Non-pigmented ciliary epithelial cell (primary cell): Measurements from ENCODE around the gene PRKCE.
A peak's percentile ranks its signal among the peaks of the same experiment; 100 is the strongest.

ENCODE experiments used
- DNase-seq: peaks from one replicate; pipeline ENCODE4 v3.0.0-alpha.2; 2010; ENCODE audit warnings: low read depth

PRKCE gene

DNA sequence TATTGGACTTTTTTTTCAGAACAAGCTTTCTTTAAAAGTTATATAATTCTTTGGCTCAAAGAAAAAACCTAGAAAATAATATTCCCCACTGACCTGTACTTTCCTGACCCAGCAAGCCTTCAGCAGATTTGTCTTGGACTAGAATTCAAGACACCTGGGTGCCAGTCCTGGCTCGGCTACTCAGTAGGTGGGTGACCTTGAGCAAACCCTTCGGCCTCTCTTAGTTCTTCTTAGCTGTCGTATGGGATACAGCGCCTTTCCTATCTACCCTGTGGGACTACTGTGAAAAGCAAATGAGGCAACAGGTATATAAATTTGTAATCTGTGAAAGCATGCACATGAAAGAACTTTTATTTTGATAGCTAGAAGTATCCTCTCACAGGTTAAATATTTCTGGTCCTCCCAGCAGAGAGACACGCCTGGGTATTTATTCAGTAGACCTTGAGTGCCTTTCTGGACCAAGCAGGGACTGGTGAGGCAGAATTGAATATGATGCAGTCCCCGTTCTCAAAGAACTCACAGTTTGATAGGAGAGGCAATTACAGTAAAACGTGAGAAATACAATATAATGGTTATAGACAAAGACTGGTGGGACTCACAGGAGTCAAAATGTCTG lies 576.3 kb downstream of the PRKCE start:
- DNase-seq: no peak

DNA sequence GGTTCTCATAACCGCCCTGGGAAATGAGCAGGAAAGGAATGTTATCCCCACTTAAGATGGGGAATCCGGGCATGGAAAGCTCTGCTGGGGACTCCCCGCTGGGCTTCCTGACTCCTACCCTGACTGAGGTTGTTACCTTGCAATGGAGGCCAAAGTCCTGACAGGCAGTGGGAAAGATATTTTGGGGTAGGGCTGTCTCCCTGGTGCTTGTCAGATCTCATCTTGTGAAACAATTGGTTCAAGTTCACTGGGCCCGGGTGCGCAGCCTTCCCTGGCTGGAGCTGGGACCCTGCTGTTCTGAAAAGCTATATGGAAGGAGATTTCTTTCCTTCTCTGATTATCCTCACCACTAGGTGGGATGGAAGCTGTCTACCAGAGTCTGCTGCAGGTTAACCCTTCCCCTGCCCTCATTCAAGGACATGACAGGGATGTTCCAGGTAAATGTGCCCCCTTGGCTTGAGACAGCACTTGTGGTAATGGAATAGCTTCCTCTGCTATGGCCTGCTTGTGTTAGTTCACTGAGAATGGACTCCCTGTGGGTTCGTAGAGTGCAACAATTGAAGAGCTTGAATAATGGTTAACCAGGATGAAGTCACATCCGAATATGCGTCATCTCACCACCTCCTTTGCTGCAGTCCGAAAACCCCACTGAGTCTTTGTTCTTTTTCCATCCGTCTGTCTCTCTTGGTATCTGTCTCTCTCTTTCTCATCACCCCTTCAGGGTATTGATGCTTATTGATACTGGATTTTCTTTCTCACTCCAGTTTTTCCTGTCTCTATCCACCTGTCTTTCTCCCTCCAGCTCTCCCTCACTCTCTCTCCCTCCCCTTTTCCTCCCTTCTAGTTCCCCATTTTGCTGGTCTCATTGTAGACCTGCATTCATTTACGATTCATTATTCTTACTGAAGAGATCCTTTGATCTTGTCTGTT lies 577.9 kb downstream of the PRKCE start:
- peak; percentile 76 for DNase-seq

DNA sequence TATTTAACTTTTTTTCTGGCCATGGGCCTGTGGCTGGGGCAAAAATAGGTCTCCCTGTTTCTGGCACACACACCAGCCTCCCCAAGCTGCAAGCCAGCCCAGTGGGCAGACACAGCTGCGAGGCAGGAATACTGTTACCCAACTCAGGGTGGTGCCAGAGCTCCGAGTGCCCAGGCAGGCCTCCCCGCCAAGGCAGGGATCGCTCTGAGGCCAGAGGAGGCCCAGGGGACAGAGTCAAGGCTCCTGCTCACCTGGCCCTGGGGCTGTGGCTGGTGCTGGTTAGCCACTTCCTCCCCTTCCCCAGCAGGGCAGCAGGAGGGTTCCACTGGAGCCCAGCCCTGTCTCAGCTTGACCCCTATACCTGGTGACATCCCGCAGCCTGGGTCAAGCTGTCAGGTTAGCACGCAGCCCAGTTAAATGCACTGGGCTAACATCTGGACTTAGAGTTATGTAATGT lies 578.7 kb downstream of the PRKCE start:
- DNase-seq: no peak

DNA sequence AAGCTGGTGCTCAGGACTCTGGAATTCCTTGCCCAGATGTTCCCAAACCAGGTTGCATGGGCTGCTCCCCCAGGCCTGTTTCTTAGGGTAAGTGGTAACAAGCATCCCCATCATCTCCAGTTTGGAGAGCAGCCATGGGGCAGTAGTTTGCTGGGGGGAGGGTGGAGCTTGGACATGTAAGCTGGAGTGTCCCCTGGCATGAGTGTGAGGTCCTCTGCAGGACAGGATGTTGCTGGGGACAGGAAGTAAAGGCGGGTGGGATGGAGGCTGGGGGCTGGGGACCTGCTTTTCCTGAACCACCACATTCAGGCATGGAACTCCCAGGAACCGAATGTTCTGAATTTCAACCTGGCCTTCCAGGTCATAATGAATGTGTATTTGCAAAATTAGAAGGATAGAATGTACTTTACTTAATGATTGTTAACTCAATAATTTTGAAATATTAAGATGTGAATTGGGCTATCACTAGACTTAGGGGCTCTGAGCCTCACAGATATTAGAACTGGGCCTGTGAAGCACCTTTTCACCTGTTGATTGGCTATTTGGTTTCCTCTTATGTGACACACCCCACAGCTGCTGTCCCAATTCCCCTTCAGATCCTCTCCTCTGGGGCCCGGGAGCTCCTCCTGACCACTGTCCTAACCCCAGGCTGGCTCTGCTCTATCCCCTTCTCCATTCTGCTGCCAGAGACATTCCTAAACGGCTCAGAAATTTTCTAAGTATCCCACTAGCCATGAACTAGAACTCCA lies 579.4 kb downstream of the PRKCE start:
- no peak for DNase-seq

DNA sequence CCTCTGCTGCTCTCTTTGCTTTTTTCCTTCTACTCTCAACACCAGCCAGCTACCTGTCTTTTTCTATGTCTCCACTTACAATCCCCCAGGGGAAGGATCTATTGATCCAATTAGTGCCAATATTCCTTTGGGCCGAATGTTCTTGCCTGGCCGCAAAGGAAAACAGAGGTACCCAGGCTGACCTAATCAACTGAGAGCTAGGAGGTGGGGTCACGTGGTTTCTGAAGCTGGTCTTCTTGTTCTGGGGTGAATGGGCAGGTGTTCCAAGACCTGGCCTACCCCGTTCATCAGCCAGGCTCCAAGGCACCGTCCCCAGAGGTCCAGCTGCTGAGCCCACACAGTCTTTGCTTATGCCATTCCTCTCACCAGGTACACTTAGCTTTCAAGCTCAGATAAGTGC lies 580.2 kb downstream of the PRKCE start:
- no peak for DNase-seq

DNA sequence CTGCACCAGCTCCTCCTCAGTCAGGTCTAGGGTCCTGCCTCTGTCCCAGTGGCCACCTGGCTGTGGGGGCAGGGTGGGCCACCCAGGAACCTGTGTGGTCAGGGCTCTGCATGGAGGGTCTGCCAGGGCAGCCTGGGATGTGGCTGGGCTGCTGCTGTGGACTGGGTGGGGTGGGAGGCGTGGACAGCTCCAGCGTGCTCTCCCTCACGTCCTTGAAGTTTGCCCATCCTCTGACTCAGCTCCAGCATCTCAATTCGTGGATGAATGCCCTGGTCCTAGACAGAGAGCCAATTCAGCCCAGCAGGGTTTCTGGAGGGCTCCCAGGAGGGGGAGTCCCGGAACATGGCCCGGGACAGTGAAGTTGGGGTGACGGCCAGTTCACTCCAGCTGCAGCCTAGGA lies 581.4 kb downstream of the PRKCE start:
- no peak for DNase-seq

DNA sequence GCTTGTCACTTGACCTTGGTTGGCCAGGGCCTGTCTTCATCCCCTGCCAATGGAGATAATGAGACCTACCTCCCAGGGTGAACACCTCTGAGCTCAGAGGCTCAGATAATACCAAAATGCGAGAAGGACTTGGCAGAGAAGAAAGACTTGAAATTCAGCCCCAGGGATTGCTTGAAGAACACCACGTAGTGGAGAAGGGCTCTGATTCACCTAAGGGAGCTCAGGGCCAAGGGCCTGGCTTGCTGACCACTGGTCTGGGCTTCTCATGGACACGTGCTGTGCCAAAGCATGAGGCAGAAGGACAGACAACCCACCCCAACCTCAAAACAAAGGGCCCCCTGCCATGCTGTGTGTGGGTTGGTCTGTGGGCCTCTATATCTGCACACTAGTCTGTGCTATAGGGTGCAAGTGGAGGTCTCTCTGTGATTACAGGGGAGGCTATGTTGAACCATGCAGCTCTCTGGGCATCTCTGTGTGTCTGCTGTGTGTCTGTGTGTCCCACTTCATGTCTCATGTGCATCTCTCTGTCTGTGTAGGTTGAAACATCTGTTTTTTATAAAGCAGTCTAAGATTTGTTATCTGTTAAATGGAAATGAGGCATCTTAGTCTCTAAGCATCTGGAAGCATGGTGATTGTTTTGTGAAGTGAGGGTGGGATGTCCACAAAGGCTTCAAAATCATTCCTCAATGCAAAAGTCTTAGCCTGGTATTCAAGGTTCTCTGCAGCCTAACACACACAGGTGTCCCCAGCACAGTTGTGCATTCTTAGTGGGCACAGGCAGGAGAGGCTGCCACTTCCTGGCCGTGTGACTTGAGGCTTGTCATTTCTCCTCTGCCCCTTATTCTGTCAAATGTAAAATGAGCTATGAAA lies 584.8 kb downstream of the PRKCE start:
- no peak for DNase-seq

DNA sequence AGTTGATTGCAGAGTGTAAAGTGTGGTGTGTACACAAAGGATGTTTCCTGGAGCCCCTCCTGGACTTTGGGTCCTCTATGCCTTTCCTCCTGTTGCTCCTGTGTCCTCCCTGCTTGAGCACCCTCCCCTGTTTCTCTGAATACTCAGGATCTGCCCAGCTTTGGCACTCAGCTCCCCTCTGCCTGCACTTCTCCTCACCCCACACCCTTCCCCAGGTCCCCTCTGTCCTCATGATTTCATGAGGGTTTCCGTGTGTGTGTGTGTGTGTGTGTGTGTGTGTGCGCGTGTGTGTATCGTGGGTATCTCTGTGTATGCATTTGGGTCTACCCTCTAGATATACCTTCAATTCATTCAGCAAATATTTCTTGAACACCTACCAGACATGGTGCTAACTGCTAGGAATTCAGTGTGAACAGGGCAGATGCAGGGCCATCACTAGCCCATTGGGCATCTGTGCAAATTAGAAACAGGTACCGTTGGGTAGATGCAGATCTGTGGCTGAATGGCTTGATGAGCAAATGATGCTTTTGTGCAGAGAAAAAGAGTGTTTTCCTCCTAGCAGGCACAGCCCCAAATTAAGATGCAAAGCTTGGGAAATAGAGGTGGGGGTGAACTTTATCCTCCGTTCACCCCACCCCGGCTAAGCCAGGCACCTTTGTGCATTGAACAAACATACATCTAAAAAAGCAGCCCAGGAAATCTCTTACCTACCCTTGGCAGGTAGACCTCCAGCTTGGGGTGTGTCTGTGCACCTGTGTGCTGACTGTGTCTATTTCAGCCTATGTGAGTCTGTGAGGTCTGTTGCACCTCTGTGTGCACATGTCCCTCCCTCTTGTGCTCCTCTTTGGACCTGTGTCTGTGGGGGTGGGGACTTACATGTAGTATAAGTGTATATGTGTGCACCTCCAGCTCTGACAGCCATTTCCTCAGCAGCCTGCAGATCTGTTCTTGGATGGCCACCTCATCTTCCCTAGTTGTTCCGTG lies 585.7 kb downstream of the PRKCE start:
- DNase-seq: no peak
